ENCODE results near the gene ZCCHC2.

Gene ZCCHC2

GRCh38 chr18:62522504-62523254, at the start of gene ZCCHC2:
ZCCHC2 (plus strand) TSS chr18:62523025; CDS start chr18:62523425, 400 bp downstream.
- peak; percentile 99 for DNase-seq

GRCh38 chr18:62479574-62479973, 43.3 kb upstream of the ZCCHC2 start:
- DNase-seq, result no peak

- DNase-seq, result no peak
Measured at GRCh38 chr18:62480927-62481326, 41.9 kb upstream of the ZCCHC2 start.

- DNase-seq, result no peak
Measured at GRCh38 chr18:62484941-62485340, 37.9 kb upstream of the ZCCHC2 start.

GRCh38 chr18:62485684-62486083, 37.1 kb upstream of the ZCCHC2 start:
- DNase-seq, result no peak

- DNase-seq, result no peak
Measured at GRCh38 chr18:62486290-62486964, 36.4 kb upstream of the ZCCHC2 start.

- DNase-seq, result no peak
Measured at GRCh38 chr18:62487161-62487560, 35.7 kb upstream of the ZCCHC2 start.

GRCh38 chr18:62490967-62491695, 31.7 kb upstream of the ZCCHC2 start:
- DNase-seq, result no peak

- DNase-seq, result no peak
Measured at GRCh38 chr18:62493033-62493862, 29.6 kb upstream of the ZCCHC2 start.

- DNase-seq, result no peak
Measured at GRCh38 chr18:62494764-62495163, 28.1 kb upstream of the ZCCHC2 start.

- DNase-seq, result no peak
Measured at GRCh38 chr18:62496262-62496661, 26.6 kb upstream of the ZCCHC2 start.

- no peak for DNase-seq
Measured at GRCh38 chr18:62497190-62497772, 25.5 kb upstream of the ZCCHC2 start.

GRCh38 chr18:62498616-62499262, 24.1 kb upstream of the ZCCHC2 start:
- DNase-seq, result no peak

- DNase-seq, result no peak
Measured at GRCh38 chr18:62499263-62499650, 23.6 kb upstream of the ZCCHC2 start.

- DNase-seq, result no peak
Measured at GRCh38 chr18:62500174-62500573, 22.7 kb upstream of the ZCCHC2 start.

- DNase-seq, result no peak
Measured at GRCh38 chr18:62500966-62501591, 21.7 kb upstream of the ZCCHC2 start.

- DNase-seq, result peak; percentile 40
Measured at GRCh38 chr18:62505669-62506494, 16.9 kb upstream of the ZCCHC2 start.

GRCh38 chr18:62506495-62507143, 16.2 kb upstream of the ZCCHC2 start:
- DNase-seq, result no peak

GRCh38 chr18:62509779-62510178, 13.0 kb upstream of the ZCCHC2 start:
- no peak for DNase-seq

- DNase-seq, result no peak
Measured at GRCh38 chr18:62510789-62511188, 12.0 kb upstream of the ZCCHC2 start.
